Left lobe of liver (tissue), 2 donors: ENCODE results near the gene TBC1D30. TPM values are rescaled to one million over a fixed set of nuclear protein-coding genes. Genes with fewer than 3 reads are reported as not detected.
A peak's percentile ranks its signal among the peaks of the same experiment; 100 is the strongest.
"Not testable (repeated sequence)": the region's sequence is repeated elsewhere in the genome, so short reads cannot be mapped to it uniquely, and the experiment has no call there.

Experiments used
- ATAC-seq: fragments of 200-7000 bp; cut with Tn5 transposase; one replicate; pipeline ENCODE4 v1.9.1; 2020; ENCODE audit warnings: mild to moderate bottlenecking, moderate library complexity
- DNase-seq: peaks from one replicate; pipeline ENCODE4 v3.0.0-alpha.2; 2020; ENCODE audit warnings: low spot score
- total RNA-seq: library from RNA; stranded (reverse); gene quantifications from one replicate; pipeline ENCODE4 v1.2.1, GENCODE V29; 2021
- donor health status: DM: no; HTN: no; CAD: no; lungs with moderate emphysema.
- donor health status: DM: no; HTN: yes; CAD: no.

Gene TBC1D30
- total RNA-seq, 1 donor from 2014 or later, result 2.1 TPM

DNA sequence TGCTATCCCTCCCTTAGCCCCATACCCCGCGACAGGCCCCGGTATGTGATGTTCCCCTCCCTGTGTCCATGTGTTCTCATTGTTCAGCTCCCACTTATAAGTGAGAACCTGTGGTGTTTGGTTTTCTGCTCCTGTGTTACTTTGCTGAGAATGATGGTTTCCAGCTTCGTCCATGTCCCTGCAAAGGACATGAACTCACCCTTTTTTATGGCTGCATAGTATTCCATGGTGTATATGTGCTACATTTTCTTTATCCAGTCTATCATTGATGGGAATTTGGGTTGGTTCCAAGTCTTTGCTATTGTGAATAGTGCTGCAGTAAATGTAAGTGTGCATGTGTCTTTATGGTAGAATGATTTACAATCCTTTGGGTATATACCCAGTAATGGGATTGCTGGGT, 24.0 kb downstream of the TBC1D30 start:
- not testable (repeated sequence) for DNase-seq, ATAC-seq

DNA sequence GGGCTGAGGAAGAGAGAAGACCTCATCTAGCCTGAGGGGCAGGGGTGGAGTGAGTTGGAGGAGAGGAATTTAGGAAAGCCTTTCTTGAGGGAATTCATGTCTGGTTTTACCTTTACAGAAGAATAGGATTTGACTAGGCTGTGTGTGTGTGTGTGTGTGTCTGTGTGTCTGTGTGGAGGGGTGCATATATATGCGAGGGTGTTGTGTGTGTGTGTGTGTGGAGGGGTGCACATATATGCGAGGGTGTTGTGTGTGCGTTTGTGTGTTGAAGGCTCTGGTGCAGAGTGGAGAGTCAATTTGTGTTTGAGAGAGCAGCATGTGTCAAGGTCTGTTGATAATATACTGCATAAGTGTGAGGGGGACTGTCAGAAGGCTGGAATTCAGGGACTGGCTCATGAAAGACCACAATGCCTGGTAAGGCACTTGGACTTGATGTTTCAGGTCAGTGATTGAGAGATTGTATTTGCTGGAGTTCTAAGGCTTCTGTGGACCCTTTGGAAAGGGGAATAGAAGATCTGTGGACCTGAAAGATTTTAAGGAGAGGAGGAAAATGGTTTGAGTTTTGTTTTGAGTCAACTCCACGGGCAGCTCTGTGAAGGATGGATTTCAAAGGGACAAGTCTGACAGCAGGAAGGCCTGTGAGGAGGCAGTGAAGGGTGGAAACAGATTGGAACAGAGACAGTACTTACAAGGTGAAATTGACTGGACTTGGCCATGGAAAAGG, 34.6 kb downstream of the TBC1D30 start:
- ATAC-seq, result no peak
- DNase-seq, result no peak

DNA sequence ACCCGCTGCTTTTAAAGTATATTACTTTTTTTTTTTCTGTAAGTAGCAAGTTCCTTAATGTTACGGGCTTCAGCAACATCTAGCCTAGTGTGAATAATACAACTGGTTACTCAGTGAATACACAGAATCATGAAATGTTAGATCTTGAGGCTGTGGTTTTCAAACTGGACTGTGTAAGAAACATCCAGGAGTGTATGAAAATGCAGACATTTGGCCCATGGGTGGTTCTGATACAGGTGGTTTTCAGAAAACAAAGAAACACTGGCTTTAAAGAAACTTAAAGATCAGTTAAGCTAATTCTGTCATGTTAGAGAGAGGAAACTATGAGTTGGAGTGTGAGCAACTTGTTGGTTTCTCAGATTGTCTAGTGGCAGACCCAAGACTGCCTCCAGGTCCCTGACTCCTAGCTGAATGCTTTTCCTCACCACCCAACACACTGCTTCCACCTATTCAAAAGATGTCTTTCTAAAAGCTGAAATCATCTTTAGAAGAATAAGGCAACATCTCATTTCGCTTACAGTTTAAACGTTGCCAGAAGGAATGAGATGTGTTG, 36.1 kb downstream of the TBC1D30 start:
- ATAC-seq (no peak), DNase-seq (no peak)

GRCh38 chr12:64864319-64864718, 39.9 kb downstream of the TBC1D30 start:
- DNase-seq (no peak), ATAC-seq (no peak)

DNA sequence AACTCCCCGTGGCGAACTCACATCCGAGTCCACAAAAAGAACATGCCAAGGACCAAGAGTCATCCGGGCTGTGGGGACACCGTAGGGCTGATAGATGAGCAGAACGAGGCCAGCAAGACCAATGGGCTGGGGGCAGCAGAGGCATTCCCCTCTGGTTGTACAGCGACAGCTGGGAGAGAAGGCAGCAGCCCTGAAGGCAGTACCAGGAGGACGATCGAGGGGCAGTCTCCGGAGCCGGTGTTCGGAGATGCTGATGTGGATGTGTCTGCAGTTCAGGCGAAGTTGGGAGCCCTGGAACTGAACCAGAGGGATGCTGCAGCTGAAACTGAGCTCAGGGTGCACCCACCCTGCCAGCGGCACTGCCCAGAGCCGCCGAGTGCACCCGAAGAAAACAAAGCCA, 50.7 kb downstream of the TBC1D30 start:
- no peak for ATAC-seq
- no peak for DNase-seq

DNA sequence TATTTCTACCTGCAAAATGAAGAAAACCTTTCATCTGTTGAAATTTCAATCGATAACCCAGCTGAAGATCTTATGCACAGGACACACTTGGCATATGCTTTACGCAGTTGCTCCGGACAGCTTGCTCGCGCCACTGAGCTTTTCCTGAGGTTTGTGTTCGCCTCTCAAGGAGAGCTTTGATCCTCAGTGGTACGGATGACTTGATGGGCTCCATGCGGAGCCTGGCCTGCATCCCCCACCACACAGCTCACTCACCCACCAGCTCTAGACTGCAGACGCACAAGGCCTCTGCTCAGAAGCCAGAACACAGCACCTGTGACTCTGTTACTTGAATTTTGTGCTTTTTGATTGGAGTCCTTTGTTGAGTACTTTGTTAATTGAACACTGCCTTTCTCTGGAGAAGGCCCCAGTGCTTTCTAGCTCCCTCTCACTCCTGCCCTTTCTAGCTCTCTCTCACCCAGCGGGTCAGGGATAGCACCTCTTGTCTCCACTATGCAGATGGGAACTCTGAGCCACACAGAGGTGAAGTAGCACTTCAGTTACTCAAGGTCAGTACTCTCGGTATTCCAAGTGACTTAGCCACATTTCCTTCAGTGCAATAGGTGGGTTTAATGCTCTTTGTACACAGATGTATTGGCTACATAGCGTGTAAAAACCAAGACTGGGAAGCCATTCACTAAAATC, 52.1 kb downstream of the TBC1D30 start:
- DNase-seq, result no peak

DNA sequence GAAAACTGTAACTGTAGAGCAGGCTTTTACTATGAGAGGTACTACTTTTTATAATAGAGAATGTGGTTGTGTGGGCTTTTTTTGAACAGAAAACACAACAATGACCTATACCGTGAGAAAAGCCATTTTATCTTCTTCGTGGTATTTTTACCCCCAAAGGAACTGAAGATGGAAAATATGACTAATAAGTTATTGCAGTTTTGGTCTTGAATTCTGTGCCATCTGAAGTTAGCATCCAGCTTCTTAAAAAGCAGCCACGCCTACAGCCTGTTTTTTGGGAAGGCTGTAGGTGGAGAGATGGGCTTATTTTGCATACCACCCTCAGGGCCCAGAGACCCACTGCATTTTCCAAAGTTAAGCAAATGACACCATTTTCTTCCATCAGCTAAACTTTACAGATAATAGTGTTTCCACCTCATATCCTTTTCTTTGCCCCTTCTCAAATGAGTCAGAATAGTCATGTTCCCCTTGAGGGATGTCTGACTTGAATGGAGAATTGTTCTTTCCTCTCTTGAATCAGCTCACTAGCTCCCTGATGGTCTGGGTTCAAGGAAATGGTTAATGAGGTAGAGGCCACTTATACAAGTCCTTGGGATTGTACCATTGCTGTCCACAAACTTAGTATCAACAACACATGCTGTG, 53.0 kb downstream of the TBC1D30 start:
- no peak for ATAC-seq

More for the DNA sequence above, 52.1 kb downstream of the TBC1D30 start:
- no peak for ATAC-seq

GRCh38 chr12:64882687-64883086, 58.2 kb downstream of the TBC1D30 start:
- ATAC-seq, result no peak
- no peak for DNase-seq

More for the DNA sequence above, 53.0 kb downstream of the TBC1D30 start:
- no peak for DNase-seq

- ATAC-seq (no peak), DNase-seq (no peak)
Measured at GRCh38 chr12:64883264-64884163, 59.1 kb downstream of the TBC1D30 start.

- ATAC-seq, result no peak
- DNase-seq, result no peak
Measured at GRCh38 chr12:64884164-64884542, 59.7 kb downstream of the TBC1D30 start.

- ATAC-seq (no peak), DNase-seq (no peak)
Measured at GRCh38 chr12:64884728-64885127, 60.3 kb downstream of the TBC1D30 start.

DNA sequence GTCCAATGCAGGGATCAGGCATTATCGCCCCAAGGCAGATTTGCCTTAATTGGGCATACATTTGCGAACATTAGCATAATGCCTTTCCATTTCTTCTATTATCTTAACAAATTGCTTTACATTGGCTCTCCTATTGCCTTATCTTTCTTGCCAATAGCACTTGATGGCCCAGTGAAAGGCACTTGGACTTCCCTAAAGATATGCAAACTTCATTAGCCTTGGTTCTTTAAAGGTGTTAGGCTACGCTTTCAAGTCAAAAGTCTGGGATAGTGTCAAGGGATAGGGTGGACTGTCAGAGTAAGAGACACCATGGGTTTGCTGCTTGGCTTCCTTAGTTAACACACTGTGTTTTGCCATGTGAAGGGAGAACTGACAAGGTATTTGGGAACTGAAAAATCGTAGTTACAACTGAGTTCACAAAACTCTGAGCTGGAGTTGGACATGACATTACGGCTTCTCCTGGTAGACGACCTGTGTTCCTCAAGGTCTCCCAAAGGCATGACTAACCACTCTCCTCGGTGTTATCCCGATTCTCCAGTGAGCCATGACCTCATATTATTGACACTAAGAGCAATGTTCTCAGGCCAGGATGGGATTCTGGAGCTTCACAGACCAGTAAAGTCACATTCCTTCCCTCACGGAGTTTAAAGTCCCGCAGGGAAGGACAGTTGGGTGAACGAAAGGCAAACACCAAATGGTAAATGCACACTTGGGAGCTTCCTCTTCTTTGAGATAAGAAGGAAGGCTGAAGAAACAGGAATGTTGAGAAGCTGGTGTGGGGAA, 65.2 kb downstream of the TBC1D30 start:
- DNase-seq (no peak), ATAC-seq (no peak)

GRCh38 chr12:64890873-64891468, 66.5 kb downstream of the TBC1D30 start:
- ATAC-seq (peak; percentile 94), DNase-seq (no peak)

DNA sequence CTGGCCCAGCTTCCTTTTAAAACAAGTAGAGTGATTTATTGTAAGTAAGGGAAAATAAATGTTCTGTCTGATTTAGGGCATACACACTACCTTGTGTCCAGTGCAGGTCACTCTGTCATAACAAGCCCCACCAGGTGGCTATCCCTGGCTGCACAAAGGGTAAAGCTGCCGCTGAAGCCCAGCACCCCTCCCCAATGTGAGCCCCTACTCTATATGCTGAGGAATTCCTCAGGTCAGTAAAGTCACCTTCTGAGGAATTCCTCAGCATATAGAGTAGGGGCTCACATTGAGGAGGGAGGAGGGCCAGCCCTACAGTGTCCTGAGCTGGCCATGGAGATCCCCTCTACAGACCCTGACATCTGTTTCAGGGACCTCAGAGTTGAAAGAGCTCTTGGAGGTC, 67.2 kb downstream of the TBC1D30 start:
- DNase-seq, result no peak
- no peak for ATAC-seq

DNA sequence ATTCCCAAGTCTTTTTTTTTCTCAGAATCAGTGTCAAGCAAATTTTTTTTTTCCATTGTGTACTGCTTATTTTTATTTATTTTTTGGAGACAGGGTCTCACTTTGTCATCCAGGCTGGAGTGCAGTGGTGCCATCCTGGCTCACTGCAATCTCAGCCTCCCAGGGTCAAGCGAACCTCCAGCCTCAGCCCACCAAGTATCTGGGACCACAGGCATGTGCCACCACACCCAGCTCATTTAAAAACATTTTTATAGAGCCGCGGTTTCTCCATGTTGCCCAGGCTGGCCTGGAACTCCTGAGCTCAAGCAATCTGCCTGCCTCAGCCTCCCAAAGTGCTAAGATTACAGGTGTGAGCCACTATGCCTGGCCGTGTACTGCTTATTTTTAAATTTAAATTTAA, 68.1 kb downstream of the TBC1D30 start:
- DNase-seq, result no peak
- ATAC-seq, result no peak

GRCh38 chr12:64893961-64894360, 69.5 kb downstream of the TBC1D30 start:
- ATAC-seq, result no peak
- no peak for DNase-seq

GRCh38 chr12:64894827-64895475, 70.5 kb downstream of the TBC1D30 start:
- DNase-seq (no peak), ATAC-seq (no peak)

- ATAC-seq (no peak), DNase-seq (no peak)
Measured at GRCh38 chr12:64895526-64895925, 71.1 kb downstream of the TBC1D30 start.

DNA sequence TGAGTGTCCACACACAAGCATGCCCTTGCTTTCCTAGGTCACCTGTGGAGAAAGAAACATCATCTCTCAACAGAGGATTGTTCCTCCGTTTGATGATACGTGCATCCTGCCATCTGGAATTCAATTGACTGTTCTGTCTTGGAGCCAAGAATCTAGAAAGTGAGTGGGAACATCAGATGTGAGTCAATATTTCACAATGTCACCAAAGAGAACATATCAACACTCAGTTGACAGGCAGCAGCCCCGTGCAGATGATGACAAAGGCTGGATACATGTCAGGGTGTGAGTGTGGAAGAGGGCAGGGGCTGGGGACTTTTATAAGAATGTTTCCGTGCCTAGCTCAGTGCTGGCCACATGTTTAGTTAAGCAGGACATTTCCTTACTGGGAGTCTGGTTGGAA, 76.1 kb downstream of the TBC1D30 start:
- DNase-seq, result no peak
- ATAC-seq, result peak; percentile 55
